ENCODE data around the gene HCAR3.
"Not testable (repeated sequence)": the region's sequence is repeated elsewhere in the genome, so short reads cannot be mapped to it uniquely, and the experiment has no call there.

DNA sequence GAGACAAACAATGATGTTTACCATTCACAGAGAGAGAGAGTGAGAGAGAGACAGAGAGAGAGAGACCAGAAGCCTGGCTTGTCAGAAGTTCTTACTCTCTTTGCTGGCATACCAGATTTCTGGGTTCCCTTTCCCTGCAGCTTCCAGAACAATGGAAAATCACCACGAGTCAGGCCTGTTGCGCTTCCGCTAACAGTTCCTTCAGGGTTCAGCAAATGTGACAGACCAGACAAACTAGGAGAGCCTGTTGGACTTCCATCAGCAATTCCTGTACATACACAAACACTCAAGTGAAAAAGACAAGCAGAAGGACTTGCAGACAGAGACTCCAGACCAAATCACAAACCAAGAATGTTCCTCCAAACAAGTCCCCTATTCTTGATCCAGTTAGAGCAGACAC is 7.3 kb downstream of the HCAR3 start:
- TF ChIP-seq, protein P1, sequence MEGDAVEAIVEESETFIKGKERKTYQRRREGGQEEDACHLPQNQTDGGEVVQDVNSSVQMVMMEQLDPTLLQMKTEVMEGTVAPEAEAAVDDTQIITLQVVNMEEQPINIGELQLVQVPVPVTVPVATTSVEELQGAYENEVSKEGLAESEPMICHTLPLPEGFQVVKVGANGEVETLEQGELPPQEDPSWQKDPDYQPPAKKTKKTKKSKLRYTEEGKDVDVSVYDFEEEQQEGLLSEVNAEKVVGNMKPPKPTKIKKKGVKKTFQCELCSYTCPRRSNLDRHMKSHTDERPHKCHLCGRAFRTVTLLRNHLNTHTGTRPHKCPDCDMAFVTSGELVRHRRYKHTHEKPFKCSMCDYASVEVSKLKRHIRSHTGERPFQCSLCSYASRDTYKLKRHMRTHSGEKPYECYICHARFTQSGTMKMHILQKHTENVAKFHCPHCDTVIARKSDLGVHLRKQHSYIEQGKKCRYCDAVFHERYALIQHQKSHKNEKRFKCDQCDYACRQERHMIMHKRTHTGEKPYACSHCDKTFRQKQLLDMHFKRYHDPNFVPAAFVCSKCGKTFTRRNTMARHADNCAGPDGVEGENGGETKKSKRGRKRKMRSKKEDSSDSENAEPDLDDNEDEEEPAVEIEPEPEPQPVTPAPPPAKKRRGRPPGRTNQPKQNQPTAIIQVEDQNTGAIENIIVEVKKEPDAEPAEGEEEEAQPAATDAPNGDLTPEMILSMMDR (IDR thresholded peaks at IDR 0.05), result not testable (repeated sequence)
- TF ChIP-seq EZH2 (IDR thresholded peaks at IDR 0.05; ENCODE audit: borderline replicate concordance, insufficient read depth, low read depth, low read length, poor library complexity, severe bottlenecking), result not testable (repeated sequence)

Data from B cell (primary cell).